Measurements from ENCODE around the gene QRICH2.
"Not testable (repeated sequence)": the region's sequence is repeated elsewhere in the genome, so short reads cannot be mapped to it uniquely, and the experiment has no call there.

Gene QRICH2

DNA sequence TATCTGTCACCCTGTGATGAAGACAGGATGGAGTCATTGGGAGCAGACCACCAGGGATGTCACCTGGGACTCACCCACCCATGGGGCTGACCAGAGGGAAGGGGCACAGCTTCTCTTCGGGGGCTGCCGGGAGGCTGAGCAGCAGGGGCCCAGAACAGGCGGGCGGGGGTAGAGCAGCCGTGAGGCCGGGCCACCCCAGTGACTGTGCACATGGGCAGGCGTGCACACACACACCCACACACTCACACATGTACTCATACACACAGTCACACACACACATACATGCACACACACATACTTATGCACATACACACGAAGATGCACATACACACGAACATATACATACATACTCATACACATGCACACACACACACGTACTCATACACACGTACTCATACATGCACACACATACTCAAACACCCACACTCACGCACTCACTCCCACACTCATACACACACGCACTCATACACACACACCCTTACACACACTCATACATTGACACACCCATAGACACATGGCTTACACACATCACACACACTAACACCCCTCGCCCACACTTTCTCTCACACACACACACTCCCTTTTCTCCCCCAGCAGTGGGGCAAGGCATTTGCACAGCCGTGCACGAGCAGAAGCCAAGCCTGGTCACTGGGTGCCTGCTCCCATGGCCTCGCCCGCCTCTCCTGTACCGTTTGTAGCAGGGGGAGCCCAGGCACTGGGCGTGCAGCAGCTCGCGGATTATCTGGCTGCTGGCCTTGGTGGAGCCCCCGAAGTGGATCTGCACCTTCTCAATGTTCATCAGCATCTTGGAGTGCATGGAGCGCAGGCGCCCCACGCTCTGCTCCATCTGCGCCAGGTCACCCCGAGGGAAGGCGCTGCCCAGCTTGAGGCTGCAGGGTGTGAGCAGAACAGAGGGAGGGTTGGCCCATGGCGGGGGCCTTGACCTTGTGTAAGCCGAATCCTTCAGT, 30.5 kb downstream of the QRICH2 start:
- DNase-seq (ENCODE audit: low spot score): no peak

GRCh38 chr17:76276461-76277299, 31.4 kb downstream of the QRICH2 start:
- DNase-seq (ENCODE audit: low spot score): peak; percentile 40

GRCh38 chr17:76276069-76276431, 32.0 kb downstream of the QRICH2 start:
- no peak for DNase-seq (ENCODE audit: low spot score)

DNA sequence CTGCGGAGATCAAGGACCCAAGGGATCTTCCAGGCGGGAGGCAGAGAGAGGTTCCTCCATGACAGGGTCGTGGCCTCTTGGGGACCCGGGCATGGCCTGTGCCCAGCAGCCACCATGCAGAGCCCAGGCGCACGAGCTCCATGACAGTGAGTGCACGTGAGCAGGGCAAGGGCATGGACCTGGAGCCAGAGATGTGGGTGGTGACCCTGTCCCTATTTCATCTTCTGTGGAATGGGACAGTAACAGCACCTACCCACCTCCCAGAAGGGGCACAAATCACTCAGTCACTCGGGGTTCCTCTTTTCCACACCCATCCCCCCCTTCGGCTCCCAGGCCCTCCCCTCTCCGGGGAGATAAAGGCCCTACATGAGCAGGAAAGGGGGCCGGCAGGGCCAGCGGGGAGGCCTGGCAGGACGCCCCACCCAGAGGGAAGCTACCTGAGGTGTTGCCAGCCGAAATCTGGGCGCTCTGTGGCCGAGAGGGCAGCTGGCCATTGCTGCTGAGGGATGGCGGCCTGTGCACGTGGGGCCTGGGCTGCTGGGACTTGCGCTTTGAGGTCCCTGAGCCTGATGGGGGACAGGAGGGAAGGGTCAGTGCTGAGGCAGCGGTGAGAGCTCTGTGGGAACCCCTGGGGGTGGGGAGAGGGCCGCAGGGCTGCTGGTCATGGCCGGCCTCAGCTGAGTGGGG, 32.6 kb downstream of the QRICH2 start:
- no peak for DNase-seq (ENCODE audit: low spot score)

DNA sequence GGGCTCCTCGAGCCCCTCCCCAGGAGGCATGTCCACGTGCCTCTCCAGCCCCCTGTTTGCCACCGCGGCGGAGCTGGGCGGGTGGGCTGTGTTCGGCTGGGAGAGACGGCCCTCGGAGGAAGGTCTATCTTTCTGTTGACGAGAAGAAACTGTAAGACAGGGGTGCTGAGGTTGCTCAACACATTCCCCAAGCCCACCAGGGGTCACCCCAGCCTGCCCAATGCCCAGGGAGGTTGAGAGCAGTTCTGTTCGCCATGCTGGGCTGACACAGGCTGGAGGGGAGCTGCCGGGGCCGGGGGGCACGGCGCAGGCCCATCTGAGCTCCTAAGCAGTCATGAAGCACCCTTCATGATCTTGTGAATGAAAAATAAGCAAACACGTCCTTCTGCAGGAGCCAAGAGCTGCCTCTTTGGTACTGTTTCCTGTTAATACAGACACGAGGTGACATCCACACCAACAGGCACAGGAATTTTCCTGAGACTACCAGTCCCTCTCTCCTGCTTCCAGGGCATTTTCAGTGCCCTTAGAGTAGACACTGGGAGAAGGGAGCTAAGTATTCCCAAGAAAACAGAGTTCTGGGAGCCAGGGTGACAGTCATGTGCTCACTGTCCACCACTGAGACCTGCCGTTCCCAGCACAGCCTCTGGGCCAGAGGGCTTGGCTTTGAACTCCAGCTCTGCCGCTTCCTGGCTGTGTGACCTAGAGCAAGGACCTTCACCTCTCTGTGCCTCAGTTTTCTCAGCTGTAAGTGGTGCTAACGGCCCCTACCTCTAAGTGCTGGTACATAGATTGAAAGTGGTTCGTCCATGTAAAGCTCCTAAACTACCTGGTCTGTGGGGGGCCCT, 33.7 kb downstream of the QRICH2 start:
- DNase-seq (ENCODE audit: low spot score): no peak

DNA sequence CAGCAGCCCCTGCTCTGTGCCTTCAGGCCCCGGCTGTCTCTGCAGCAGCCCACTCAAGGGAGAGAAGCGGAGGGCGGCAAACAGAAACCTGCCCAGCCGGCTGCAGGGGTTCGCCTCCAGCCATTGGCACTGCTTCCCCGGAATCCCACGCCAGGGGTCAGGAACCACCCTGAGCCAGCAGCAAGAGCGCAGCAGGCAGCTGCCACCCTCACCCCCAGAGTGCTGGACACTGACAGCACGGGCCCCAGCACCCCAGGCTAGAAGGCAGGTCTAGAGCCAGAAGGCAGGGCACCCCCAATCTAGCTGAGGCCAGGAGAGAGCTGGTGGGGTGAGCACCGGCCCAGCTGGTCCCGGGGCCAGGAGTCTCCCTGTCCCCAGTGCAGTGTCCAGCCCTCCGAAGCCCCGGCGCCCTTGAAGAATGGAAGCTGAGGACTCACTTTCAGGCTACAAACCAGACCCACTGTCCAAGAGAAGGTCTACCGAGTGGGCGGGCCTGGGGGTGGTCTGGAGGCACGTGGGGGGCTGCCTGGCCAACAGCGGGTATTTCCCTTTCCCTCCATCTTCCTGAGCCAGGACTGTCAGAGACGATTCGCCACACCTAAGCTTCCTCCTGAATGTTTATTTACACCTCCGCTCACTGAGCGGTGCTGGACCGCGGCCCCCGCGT, 34.5 kb downstream of the QRICH2 start:
- DNase-seq (ENCODE audit: low spot score): no peak

DNA sequence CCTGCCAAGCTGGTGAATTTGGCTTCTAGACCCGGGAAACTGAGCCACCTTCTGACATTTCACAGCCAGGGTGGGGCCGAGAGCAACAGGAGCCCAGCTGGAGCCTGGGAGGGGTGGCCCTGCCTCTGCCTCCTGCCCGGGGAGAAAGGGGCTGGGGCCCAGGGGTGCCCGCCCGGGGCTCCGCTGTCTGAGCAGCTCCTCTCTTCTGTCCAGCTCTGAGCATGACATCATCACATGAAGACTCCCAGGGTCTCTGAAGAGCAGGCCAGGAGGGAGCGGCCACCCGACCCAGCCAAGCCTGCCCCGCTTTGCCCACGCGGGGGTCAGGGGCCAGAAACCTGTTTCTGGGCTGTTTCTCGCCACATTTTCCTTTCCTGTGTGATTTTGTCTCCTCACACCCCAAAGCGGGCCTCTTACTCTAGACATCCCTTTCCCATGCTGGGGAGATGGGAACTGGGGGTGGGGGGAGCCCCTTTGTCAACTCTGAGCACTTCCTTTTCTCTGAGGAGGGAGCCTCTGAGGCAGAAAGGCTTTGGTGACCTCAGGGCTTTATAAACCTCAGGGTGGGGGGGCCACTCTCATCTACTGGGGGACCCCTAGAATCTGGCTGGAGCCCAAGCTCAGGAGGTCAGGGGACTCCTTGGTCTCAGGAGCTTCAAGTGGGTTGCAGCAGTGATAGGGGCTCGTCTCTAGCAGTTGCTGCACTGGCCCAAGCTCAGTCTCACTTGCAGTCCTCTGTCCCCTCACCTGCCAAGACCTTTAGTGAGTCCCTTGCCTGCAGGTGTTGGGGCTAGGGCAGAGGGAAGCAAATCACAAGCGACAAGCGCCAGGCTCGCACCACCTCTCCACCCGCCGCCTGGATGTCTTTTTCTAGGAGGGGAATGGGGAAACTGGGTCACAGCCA, 35.3 kb downstream of the QRICH2 start:
- DNase-seq (ENCODE audit: low spot score): no peak

DNA sequence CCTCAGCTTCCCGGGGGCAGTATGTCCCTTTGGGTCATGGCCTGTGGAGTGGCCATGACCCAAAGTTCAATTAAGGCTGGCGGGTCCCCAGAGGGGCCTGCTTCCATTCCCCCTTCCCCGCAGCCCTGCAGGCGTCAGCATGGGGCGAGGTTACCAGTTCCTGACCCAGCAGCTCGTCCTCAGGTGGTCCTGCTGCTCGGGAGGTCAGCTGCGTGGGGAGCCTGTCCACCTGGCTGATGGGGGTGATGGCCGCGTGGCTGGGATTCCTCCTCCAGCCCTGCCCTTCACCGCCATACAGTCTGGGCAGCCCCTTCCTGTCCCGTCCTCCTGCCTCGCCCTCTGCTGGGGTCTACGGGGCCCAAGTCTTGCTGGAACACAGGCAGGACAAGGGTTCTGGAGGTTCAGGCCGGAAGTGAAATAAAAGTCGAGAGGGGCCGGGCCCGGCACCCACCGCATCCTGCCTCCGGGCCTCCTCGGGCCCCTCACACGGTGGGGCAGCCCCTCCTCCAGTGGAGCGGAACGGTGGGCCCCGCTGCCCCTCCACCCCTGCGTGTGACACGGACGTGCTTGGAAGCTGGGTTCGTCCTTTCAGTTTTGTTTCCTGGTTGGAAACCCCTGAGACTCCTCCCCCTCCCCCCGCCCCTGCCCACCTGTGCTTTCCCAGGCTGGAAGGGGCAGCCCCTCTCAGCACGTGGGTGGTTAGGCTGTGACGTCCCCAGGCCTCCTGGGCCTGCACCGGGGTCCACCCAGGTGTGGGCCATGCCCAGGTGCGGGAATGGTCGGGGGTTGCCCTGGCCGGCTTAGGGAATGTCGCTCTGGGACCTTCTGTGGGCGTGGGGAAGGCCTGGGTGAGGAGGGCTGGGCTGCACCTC, 36.2 kb downstream of the QRICH2 start:
- peak; percentile 63 for DNase-seq (ENCODE audit: low spot score)

DNA sequence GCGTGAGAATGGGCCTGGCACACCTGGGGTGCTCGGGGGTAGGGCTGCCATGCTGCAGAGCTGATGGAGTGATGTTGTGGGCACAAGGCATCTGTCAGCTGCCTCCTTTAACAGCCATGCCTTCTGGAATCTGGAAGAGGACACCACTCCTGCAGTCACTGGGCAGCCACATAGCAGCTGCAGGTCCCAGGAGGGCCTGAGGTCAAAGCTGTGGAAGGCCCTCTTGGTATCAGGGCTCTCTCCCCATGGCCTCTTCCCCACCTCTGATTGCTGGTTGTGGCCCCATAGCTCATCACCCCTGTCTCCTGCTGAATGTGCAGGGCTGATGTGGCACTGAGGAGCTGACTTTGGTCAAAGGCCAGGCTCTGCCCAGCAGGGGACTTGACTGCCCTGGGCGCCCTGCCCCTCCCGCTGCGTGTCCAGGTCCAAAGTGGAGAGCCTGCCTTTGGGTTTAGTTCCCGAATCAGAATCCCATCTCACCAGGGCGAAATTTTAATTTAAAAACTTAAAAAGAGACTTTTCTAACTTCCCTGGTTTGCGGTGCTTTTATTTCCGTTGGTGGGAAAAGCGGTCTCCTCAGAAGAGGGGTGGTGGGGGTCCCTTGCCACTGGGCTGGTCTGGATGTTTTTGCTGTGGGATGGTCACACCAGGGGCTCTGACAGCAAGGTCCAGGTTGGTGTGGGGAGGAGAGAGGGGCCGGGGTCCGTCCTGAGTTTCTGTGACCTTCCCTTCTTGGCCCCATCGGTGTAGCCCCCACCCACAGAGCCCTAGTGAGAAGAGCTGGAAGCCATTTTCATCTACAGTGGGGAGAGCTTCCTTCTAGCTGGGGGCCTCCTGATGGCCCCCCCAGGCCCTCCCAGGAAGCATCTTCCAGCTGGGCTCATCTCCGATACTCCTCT, 37.1 kb downstream of the QRICH2 start:
- DNase-seq (ENCODE audit: low spot score): no peak

- no peak for DNase-seq (ENCODE audit: low spot score)
Observed at GRCh38 chr17:76270127-76270592, 37.9 kb downstream of the QRICH2 start.

DNA sequence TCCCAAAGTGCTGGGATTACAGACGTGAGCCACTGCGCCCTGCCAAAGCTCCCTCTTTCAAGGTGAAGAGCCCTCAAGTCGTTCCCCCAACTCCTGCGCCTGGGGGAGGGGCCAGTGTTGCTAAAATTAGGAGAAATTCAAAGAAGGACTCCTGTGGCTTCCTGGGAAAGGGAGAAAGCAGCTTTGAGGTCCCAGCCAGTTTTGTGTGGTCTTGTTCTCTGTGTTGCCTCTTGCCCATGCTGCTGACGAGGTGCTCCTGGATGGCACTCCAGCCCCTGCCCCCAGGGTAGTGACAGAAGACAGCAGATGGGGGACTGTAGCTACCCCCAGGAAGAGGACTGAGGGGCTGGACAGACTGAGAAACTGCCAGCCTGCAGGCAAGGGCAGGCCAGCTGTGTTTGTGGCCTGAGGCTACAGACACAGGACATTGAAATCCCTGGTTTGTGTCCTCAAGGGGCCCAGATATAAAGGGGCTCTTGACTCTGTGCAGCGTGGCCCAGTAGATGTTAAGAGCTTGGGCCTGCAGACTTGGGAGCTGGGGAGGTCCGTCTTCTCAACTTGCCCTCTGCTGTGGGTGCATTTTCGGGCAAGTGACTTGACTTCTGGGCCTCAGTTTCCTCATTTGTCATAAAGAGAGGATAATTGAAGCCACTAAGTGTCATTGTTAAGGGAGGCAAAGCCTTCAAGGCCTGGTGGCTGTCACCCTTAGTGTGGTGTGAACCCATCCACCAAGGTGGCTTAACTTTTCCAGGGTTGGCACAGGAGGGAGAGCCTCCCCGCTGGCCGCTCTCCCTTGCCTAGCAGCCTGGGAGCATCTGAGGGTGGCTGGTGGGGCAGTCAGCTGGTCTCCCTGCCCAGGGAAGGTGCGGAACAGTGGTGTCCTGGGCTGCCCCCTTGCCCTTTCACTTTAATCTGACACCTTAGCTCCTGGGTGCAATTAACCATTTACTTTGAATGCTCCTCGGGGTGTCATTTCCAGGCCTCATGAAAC, 38.8 kb downstream of the QRICH2 start:
- no peak for DNase-seq (ENCODE audit: low spot score)

DNA sequence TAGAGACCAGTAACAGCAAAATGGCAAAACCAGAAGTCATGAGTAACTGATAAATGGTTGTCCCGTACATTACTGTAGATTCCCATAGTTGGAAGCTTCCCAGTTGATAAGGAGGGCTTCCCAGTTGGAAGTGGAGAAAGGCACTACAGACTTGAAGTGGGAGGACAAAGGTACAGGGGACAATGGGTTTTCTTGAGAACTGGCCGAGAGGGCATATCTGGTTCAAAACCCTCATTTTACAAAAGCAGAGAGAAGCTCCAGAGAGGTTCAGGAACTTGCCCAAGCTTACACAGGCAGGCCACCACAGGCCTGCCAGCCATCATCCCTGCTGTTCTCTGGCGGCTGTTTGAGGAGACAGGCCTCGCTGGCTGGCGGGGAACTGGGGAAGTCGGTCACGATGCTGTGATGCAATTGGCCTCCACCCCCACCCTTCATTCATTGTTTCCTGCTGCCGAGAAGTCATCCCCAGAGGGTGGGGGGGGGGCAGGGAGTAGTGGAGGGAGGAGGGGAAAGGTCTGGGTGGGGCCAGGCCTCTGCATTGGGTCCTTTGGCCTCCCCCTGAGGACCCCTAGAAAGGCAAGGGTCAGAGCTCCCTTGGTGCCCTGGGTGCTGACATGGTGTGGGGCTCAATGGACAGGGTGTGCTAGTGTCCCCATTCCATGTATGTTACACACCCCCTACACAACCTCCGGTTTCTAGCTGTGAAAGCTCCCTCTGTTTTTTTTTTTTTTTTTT, 39.9 kb downstream of the QRICH2 start:
- DNase-seq (ENCODE audit: low spot score): peak; percentile 69

DNA sequence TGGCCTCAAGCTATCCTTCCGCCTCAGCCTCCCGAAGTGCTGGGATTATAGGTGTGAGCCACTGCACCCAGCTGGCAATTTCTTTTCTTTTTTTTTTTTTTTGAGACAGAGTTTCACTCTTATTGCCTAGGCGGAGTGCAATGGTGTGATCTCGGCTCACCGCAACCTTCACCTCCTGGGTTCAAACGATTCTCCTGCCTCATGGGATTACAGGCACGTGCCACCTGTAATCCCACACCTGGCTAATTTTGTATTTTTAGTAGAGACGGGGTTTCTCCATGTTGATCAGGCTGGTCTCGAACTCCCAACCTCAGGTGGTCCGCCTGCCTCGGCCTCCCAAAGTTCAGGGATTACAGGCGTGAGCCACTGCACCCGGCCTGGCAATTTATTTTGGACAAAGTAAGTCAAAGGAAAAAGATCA, 40.5 kb downstream of the QRICH2 start:
- not testable (repeated sequence) for DNase-seq (ENCODE audit: low spot score)

DNA sequence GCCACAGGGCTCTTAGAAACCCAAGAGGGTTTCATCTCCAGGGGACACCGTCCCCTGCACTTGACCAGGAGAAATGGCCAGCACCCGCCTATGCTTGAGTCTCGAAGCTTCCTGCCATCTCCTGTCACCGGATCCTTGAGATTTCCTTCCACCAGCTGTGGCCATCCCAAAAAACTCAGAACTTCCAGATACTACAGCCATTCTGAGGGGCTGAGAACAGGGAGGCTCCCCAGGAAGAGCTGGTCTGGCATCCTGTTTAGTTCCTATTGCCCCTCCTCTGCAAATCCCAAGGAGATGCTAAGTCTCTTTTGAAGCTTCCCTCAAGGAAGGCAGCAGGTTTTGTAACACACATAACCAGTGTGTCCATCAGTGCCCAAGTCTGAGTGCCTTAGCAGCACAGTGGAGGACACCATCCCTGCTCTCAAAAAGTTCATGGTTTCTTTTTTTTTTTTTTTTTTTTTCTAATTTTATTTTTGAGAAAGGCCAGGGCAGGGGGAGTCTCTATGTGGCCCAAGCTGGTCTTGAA, 41.0 kb downstream of the QRICH2 start:
- no peak for DNase-seq (ENCODE audit: low spot score)

- peak; percentile 23 for DNase-seq (ENCODE audit: low spot score)
Observed at GRCh38 chr17:76266244-76266938, 41.7 kb downstream of the QRICH2 start.

Measured in kidney tubule cell (primary cell).